GM18507 (cell line): ENCODE results near the gene WWOX.
"Not testable (repeated sequence)": the region's sequence is repeated elsewhere in the genome, so short reads cannot be mapped to it uniquely, and the experiment has no call there.

Source experiments
- DNase-seq: peaks from one replicate; pipeline ENCODE4 v3.0.0; 2011; ENCODE audit warnings: low read depth; ENCODE audit not compliant: insufficient read length; ENCODE audit errors: extremely low spot score
- FAIRE-seq: peaks from 2 replicates; lab custom pipeline; 2011; peaks lifted over from hg19 to GRCh38; lab: Jason Lieb, UNC

Gene WWOX

GRCh38 chr16:78668393-78668792 lies 568.9 kb downstream of the WWOX start:
- DNase-seq (no peak), FAIRE-seq (no peak)

GRCh38 chr16:78669994-78670393 lies 570.5 kb downstream of the WWOX start:
- DNase-seq (no peak), FAIRE-seq (no peak)

- FAIRE-seq: no peak
These were observed 573.5 kb downstream of the WWOX start for GRCh38 chr16:78672779-78673556.

GRCh38 chr16:78673884-78674283 lies 574.4 kb downstream of the WWOX start:
- FAIRE-seq: no peak
- no peak for DNase-seq

More at GRCh38 chr16:78672779-78673556, 573.5 kb downstream of the WWOX start:
- no peak for DNase-seq

GRCh38 chr16:78675312-78675711 lies 575.9 kb downstream of the WWOX start:
- DNase-seq (no peak), FAIRE-seq (no peak)

- FAIRE-seq (no peak), DNase-seq (no peak)
These were observed 576.7 kb downstream of the WWOX start for GRCh38 chr16:78675951-78676792.

GRCh38 chr16:78677181-78677731 lies 577.8 kb downstream of the WWOX start:
- no peak for FAIRE-seq
- DNase-seq: no peak

- FAIRE-seq (no peak), DNase-seq (no peak)
These were observed 580.1 kb downstream of the WWOX start for GRCh38 chr16:78679546-78679945.

- DNase-seq: no peak
- no peak for FAIRE-seq
These were observed 582.3 kb downstream of the WWOX start for GRCh38 chr16:78681743-78682142.

GRCh38 chr16:78684030-78684611 lies 584.7 kb downstream of the WWOX start:
- DNase-seq (no peak), FAIRE-seq (no peak)

GRCh38 chr16:78684655-78685375 lies 585.4 kb downstream of the WWOX start:
- DNase-seq (no peak), FAIRE-seq (no peak)

GRCh38 chr16:78686601-78687000 lies 587.1 kb downstream of the WWOX start:
- FAIRE-seq (no peak), DNase-seq (no peak)

- no peak for FAIRE-seq
These were observed 589.6 kb downstream of the WWOX start for GRCh38 chr16:78689028-78689427.

GRCh38 chr16:78689536-78689935 lies 590.1 kb downstream of the WWOX start:
- no peak for DNase-seq
- no peak for FAIRE-seq

More at GRCh38 chr16:78689028-78689427, 589.6 kb downstream of the WWOX start:
- no peak for DNase-seq

GRCh38 chr16:78690510-78690909 lies 591.1 kb downstream of the WWOX start:
- FAIRE-seq (no peak), DNase-seq (no peak)

- FAIRE-seq, DNase-seq: not testable (repeated sequence)
These were observed 592.3 kb downstream of the WWOX start for GRCh38 chr16:78691746-78692145.

GRCh38 chr16:78693496-78693895 lies 594.0 kb downstream of the WWOX start:
- DNase-seq (no peak), FAIRE-seq (no peak)

GRCh38 chr16:78694414-78694813 lies 595.0 kb downstream of the WWOX start:
- DNase-seq: no peak
- FAIRE-seq: no peak

- FAIRE-seq (no peak), DNase-seq (no peak)
These were observed 595.9 kb downstream of the WWOX start for GRCh38 chr16:78695391-78695790.
